Myometrial cell (primary cell): ENCODE data around the gene NCL. TPM values are rescaled to one million over a fixed set of nuclear protein-coding genes. Genes with fewer than 3 reads are reported as not detected.

Source experiments
- total RNA-seq: library from RNA; depleted of rRNA; stranded (reverse); fragments of >200 nt; gene quantifications from 2 replicates; pipeline ENCODE4 v1.2.3, GENCODE V29; 2015

The NCL gene
- total RNA-seq, result 53.9 and 91.1 TPM in 2 replicates

GRCh38 chr2:231463698-231464575, at the start of gene NCL:
TSS of gene NCL (minus strand) at chr2:231464484. CDS start at chr2:231464353, 131 bp downstream.

Other genes with a start within 250 kb of the NCL start
- 1.2 TPM in 1 of 2 replicates, not detected in the other for gene B3GNT7, start 68.8 kb downstream of the NCL start, total RNA-seq
- not detected in 2 replicates for gene NMUR1, start 66.0 kb upstream of the NCL start, total RNA-seq
- gene TEX44, start 128.4 kb upstream of the NCL start, total RNA-seq, result not detected in 2 replicates
- 654 and 669 TPM in 2 replicates for gene PTMA, start 244.0 kb upstream of the NCL start, total RNA-seq